Hepatocyte (in vitro differentiated cells): ENCODE measurements around the gene ULK1.

ENCODE experiments used
- CTCF ChIP-seq: fragments of 200-600 bp; sonication (generic); IDR thresholded peaks from 2 replicates; pipeline ENCODE4 v1.5.1; 2016; ENCODE audit warnings: antibody characterized with exemption, mild to moderate bottlenecking; ENCODE audit not compliant: poor library complexity
- EZH2 ChIP-seq: fragments of 200-600 bp; sonication (generic); IDR thresholded peaks from 2 replicates; pipeline ENCODE4 v1.6.1; 2016; ENCODE audit warnings: antibody characterized with exemption, mild to moderate bottlenecking, borderline replicate concordance
- EZH2phosphoT487 ChIP-seq: fragments of 200-600 bp; sonication (generic); IDR thresholded peaks from one replicate; pipeline ENCODE4 v1.6.1; 2018; ENCODE audit warnings: antibody characterized with exemption, mild to moderate bottlenecking, low read depth, moderate library complexity; ENCODE audit not compliant: unreplicated experiment, severe bottlenecking

- TF ChIP-seq CTCF (no peak), EZH2 (no peak), EZH2phosphoT487 (no peak)
Measured at GRCh38 chr12:131934535-131934934, 40.1 kb downstream of the ULK1 start.
